Fibroblast of skin of back (primary cell): ENCODE measurements around the gene PRM2. TPM values are rescaled to one million over a fixed set of nuclear protein-coding genes. Genes with fewer than 3 reads are reported as not detected.

Experiments used
- DNase-seq: peaks from one replicate; pipeline ENCODE4 v3.0.0-alpha.2; 2013
- polyA plus RNA-seq, 2 experiments: library from polyadenylated mRNA; unstranded; fragments of 120-200 nt; gene quantifications; one replicate each; pipeline ENCODE4 v1.2.1, GENCODE V29; 2013; ENCODE audit not compliant: insufficient read length in 2 of 2

The PRM2 gene
- not detected for polyA plus RNA-seq (2013, experiment 1 of 2; ENCODE audit: insufficient read length)
- not detected for polyA plus RNA-seq (2013, experiment 2 of 2; ENCODE audit: insufficient read length)

GRCh38 chr16:11276143-11276895, at the start of gene PRM2:
Gene PRM2, minus strand, starts transcription at chr16:11276480. Its CDS starts 110 bp downstream, at chr16:11276370.
- DNase-seq: no peak

- DNase-seq: no peak
These were observed 49.3 kb upstream of the PRM2 start for GRCh38 chr16:11325404-11326083.

GRCh38 chr16:11323551-11324336, 47.5 kb upstream of the PRM2 start:
- DNase-seq: no peak

- no peak for DNase-seq
These were observed 46.5 kb upstream of the PRM2 start for GRCh38 chr16:11322823-11323222.

- no peak for DNase-seq
These were observed 45.4 kb upstream of the PRM2 start for GRCh38 chr16:11321662-11322061.

GRCh38 chr16:11320170-11320569, 43.9 kb upstream of the PRM2 start:
- no peak for DNase-seq

GRCh38 chr16:11319529-11320146, 43.4 kb upstream of the PRM2 start:
- DNase-seq: peak; percentile 32

- DNase-seq: no peak
These were observed 42.5 kb upstream of the PRM2 start for GRCh38 chr16:11318817-11319216.

GRCh38 chr16:11316331-11317015, 40.2 kb upstream of the PRM2 start:
- peak; percentile 40 for DNase-seq

GRCh38 chr16:11315510-11315909, 39.2 kb upstream of the PRM2 start:
- DNase-seq: peak; percentile 76

- no peak for DNase-seq
These were observed 38.1 kb upstream of the PRM2 start for GRCh38 chr16:11314309-11314894.

- DNase-seq: no peak
These were observed 37.4 kb upstream of the PRM2 start for GRCh38 chr16:11313493-11314308.

GRCh38 chr16:11312718-11313492, 36.6 kb upstream of the PRM2 start:
- DNase-seq: peak; percentile 44

- no peak for DNase-seq
These were observed 34.8 kb upstream of the PRM2 start for GRCh38 chr16:11310997-11311561.

GRCh38 chr16:11310634-11310977, 34.3 kb upstream of the PRM2 start:
- DNase-seq: no peak

- peak; percentile 29 for DNase-seq
These were observed 33.8 kb upstream of the PRM2 start for GRCh38 chr16:11309895-11310633.

- DNase-seq: no peak
These were observed 32.4 kb upstream of the PRM2 start for GRCh38 chr16:11308493-11309283.
